Measurements from ENCODE around the gene CPZ. TPM values are rescaled to one million over a fixed set of nuclear protein-coding genes. Genes with fewer than 3 reads are reported as not detected.

CPZ gene
- total RNA-seq, 1 donor from 2014 or later: 32.8 TPM

DNA sequence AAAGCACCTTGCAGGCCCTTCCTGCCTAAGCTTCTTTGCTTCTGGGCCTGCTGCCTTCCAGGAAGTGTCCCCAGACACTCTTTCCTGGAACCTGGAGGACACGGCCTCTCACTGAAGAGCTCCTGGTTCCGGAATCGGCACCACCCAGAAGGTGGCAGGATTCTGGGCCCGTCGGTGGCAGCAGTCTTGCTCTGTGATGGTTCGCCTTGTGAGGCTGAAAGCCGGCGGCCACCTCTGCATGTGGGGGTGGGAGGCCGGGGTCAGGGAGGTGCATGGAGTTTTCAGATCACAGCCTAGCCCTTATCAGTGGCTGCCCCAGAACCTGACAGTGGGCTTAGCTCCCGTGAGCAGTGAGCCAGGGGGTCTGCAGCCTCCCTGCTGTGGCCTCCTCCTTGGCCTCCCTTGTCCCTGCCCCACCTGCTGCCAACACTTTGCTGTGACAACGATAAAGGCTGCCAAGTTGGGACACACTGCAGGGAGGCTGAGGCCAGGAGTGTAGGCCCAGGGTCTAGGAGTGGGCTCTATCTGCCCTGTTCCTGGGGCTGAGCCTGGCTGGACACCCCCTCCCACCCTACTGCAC lies 43.1 kb upstream of the CPZ start:
- no peak for DNase-seq (ENCODE audit: low spot score in 2 of 2, unreplicated experiment in 2 of 2)
- TF ChIP-seq, protein P1, sequence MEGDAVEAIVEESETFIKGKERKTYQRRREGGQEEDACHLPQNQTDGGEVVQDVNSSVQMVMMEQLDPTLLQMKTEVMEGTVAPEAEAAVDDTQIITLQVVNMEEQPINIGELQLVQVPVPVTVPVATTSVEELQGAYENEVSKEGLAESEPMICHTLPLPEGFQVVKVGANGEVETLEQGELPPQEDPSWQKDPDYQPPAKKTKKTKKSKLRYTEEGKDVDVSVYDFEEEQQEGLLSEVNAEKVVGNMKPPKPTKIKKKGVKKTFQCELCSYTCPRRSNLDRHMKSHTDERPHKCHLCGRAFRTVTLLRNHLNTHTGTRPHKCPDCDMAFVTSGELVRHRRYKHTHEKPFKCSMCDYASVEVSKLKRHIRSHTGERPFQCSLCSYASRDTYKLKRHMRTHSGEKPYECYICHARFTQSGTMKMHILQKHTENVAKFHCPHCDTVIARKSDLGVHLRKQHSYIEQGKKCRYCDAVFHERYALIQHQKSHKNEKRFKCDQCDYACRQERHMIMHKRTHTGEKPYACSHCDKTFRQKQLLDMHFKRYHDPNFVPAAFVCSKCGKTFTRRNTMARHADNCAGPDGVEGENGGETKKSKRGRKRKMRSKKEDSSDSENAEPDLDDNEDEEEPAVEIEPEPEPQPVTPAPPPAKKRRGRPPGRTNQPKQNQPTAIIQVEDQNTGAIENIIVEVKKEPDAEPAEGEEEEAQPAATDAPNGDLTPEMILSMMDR (IDR thresholded peaks at IDR 0.05; ENCODE audit: unreplicated experiment): no peak
- Mint-ChIP-seq H3K4me1 (peaks cover 23% of the 10 kb centered on the region), H3K27ac (no peak overlapping the region), H3K4me3 (no peak overlapping the region), H3K27me3 (ENCODE audit: low read depth) (no peaks in the 10 kb centered on the region), H3K9me3 (no peaks in the 10 kb centered on the region), H3K36me3 (no peaks in the 10 kb centered on the region)

DNA sequence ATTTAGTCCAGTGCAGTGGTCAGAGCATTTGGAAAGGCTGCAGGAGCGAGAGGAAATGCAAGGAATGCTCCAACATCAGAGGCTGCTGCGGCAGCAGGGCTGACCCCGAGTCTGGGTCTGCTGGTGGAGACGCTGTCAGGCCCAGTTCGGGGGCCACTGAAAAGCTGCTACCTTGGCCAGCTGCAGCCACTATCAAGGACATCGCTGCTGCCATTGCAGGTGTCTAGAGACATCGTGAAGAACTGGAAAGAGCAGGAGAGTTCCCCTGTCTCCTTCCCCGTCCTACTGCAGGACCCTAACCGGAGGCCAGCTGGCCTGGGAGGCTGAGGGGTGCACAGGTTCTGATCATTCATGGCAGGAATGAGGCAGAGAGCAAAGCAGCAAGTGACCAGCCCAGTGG lies 41.9 kb upstream of the CPZ start:
- Mint-ChIP-seq H3K27me3 (ENCODE audit: low read depth) (no peaks in the 10 kb centered on the region), H3K36me3 (no peaks in the 10 kb centered on the region), H3K4me1 (peaks cover 18% of the 10 kb centered on the region), H3K4me3 (no peak overlapping the region), H3K27ac (no peak overlapping the region), H3K9me3 (no peaks in the 10 kb centered on the region)
- TF ChIP-seq, protein P1 (IDR thresholded peaks at IDR 0.05; ENCODE audit: unreplicated experiment): no peak
- no peak for DNase-seq (ENCODE audit: low spot score in 2 of 2, unreplicated experiment in 2 of 2)

DNA sequence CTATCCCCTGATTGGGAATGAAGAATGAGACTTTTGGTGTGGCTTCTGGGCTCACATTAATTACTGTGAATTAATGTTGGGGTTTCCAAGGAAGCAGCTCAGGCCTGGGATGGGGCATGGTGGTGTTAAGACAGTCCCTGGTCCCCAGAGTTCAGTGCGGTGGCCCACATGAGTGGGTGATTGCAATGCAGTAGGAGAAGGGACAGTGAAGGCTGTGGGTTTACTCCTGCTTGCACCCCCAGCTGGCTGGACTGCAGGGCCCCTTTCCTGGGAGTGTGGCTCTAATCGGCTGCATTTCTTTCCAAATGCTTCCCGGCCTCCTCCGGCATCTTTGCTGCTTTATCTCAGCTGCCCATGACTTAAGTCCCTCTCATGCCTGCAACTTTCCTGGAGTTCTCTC lies 40.5 kb upstream of the CPZ start:
- no peaks in the 10 kb centered on the region for H3K9me3 Mint-ChIP-seq
- H3K27me3 Mint-ChIP-seq (ENCODE audit: low read depth): no peaks in the 10 kb centered on the region
- no peak overlapping the region for H3K27ac Mint-ChIP-seq
- no peaks in the 10 kb centered on the region for H3K36me3 Mint-ChIP-seq
- TF ChIP-seq, protein P1 (IDR thresholded peaks at IDR 0.05; ENCODE audit: unreplicated experiment): no peak
- no peak for DNase-seq (ENCODE audit: low spot score in 2 of 2, unreplicated experiment in 2 of 2)
- peaks cover 22% of the 10 kb centered on the region for H3K4me1 Mint-ChIP-seq
- H3K4me3 Mint-ChIP-seq: no peak overlapping the region

DNA sequence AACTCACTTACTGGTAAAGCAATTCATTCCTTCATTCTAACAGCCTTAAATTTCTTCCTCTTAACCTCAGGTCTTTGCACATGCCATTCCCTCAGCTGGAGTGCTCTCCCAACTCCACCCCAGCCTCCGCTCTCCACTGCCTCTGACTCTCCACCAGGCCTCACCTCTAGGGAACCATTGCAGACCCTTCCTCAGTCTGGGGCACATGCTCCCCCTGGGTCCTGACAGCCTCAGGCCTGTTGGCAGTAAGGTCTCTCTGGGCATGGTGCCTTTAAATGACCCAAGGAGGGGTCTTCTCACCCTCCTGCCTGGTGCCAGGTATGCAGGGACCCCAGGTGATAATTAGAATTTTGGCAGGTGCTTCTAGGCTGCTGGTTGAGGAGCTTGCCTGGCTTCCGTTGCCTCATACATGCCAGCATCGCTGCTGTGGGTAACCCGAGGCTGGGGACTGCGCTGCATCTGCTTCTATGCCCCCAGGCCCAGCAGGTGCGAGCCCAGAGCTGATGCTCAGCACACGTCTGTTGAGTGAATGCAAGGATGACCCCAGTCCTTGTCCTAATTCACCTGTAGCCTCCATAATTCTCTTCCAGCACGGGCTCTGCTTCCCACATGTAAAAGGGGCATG lies 39.9 kb upstream of the CPZ start:
- Mint-ChIP-seq H3K27me3 (ENCODE audit: low read depth) (no peaks in the 10 kb centered on the region), H3K4me1 (peaks cover 16% of the 10 kb centered on the region), H3K36me3 (no peaks in the 10 kb centered on the region), H3K27ac (no peak overlapping the region), H3K9me3 (no peaks in the 10 kb centered on the region), H3K4me3 (no peak overlapping the region)
- TF ChIP-seq, protein P1 (IDR thresholded peaks at IDR 0.05; ENCODE audit: unreplicated experiment): no peak
- DNase-seq (ENCODE audit: low spot score in 2 of 2, unreplicated experiment in 2 of 2): no peak

DNA sequence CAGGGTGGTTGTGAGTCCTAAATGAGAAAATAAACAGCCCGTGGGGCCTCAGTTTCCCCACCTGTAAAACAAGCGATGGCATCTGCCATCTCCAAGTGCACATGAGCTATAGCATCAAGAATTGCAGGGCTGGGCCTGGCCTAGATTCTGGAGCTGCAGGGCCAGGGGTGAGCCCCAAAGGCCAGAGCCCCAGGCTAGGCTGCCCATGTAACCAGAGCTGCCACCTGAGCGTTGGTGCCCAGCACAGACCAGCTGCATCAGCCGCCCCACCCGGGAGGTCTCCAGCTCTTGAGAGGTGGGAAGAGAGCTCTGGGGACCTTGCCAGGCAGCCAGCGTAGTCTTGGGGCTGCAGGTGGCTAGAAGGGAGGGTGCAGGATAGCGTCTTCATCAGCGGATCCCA lies 39.3 kb upstream of the CPZ start:
- TF ChIP-seq, protein P1 (IDR thresholded peaks at IDR 0.05; ENCODE audit: unreplicated experiment): no peak
- Mint-ChIP-seq H3K27me3 (ENCODE audit: low read depth) (no peaks in the 10 kb centered on the region), H3K4me3 (no peak overlapping the region), H3K27ac (no peak overlapping the region), H3K4me1 (peaks cover 11% of the 10 kb centered on the region), H3K9me3 (no peaks in the 10 kb centered on the region), H3K36me3 (no peaks in the 10 kb centered on the region)
- DNase-seq (ENCODE audit: low spot score in 2 of 2, unreplicated experiment in 2 of 2): no peak
